A549 treated with DMSO at 1 μM for 4 hours (cell line): ENCODE data around the gene TCEANC2. TPM values are rescaled to one million over a fixed set of nuclear protein-coding genes. Genes with fewer than 3 reads are reported as not detected.

Source experiments
- total RNA-seq: library from RNA; stranded (reverse); fragments of 200-300 nt; extraction: Qiagen RNA extraction; gene quantifications from 5 replicates; pipeline ENCODE4 v1.2.3, GENCODE V29; 2022; ENCODE audit warnings: low read depth

Gene TCEANC2
- 1.6 to 4.0 TPM (median 3.1 TPM) in 5 replicates for total RNA-seq

GRCh38 chr1:54052934-54053744 lies at the start of gene TCEANC2, which contains the start of gene TMEM59:
TSS of gene TCEANC2 (plus strand) at chr1:54053608. CDS start at chr1:54054423, 815 bp downstream.
TSS of gene TMEM59 (minus strand) at chr1:54053204. CDS start at chr1:54053188, 16 bp downstream.

GRCh38 chr1:54017979-54018378 lies 35.4 kb upstream of the TCEANC2 start, which contains the start of gene LDLRAD1:
TSS of gene LDLRAD1 (minus strand) at chr1:54018186. CDS start at chr1:54018112, 74 bp downstream.

GRCh38 chr1:54152696-54153095 lies 99.3 kb downstream of the TCEANC2 start, which contains the start of gene CDCP2:
TSS of gene CDCP2 (minus strand) at chr1:54153000. CDS start at chr1:54152922, 78 bp downstream.

Other genes with a start within 250 kb of the TCEANC2 start
- gene NDC1, start 215.3 kb upstream of the TCEANC2 start, total RNA-seq = 23.6 to 31.7 TPM (median 27.7 TPM) in 5 replicates
- 11.2 to 14.2 TPM (median 14.0 TPM) in 5 replicates for gene YIPF1, start 163.8 kb upstream of the TCEANC2 start, total RNA-seq
- not detected in 5 replicates for gene DIO1, start 159.4 kb upstream of the TCEANC2 start, total RNA-seq
- 26.7 to 36.6 TPM (median 28.3 TPM) in 5 replicates for gene IFT25, start 107.9 kb upstream of the TCEANC2 start, total RNA-seq
- 24.1 to 28.4 TPM (median 27.4 TPM) in 5 replicates for gene LRRC42, start 107.3 kb upstream of the TCEANC2 start, total RNA-seq
- gene LDLRAD1, start 35.4 kb upstream of the TCEANC2 start, total RNA-seq = not detected in 5 replicates
- gene TMEM59, start 404 bp upstream of the TCEANC2 start, total RNA-seq = 109 to 141 TPM (median 124 TPM) in 5 replicates
- not detected in 5 replicates for gene CDCP2, start 99.4 kb downstream of the TCEANC2 start, total RNA-seq
- 2.4 to 3.6 TPM (median 2.9 TPM) in 5 replicates for gene CYB5RL, start 146.4 kb downstream of the TCEANC2 start, total RNA-seq
- gene MRPL37, start 146.6 kb downstream of the TCEANC2 start, total RNA-seq = 88.4 to 100 TPM (median 96.6 TPM) in 5 replicates